ENCODE data around the gene LAMTOR1. TPM values are rescaled to one million over a fixed set of nuclear protein-coding genes. Genes with fewer than 3 reads are reported as not detected.
"Not testable (repeated sequence)": the region's sequence is repeated elsewhere in the genome, so short reads cannot be mapped to it uniquely, and the experiment has no call there.

Gene LAMTOR1
- 78.6 TPM for polyA plus RNA-seq (ENCODE audit: insufficient read length)

GRCh38 chr11:72102946-72103753 is at the start of gene LAMTOR1:
Gene LAMTOR1, minus strand, starts transcription at chr11:72103297. Its CDS starts 73 bp downstream, at chr11:72103224.
- peak; percentile 98 for DNase-seq (ENCODE audit: low read depth)

GRCh38 chr11:72150882-72151281 is 47.8 kb upstream of the LAMTOR1 start:
- DNase-seq (ENCODE audit: low read depth): no peak

DNA sequence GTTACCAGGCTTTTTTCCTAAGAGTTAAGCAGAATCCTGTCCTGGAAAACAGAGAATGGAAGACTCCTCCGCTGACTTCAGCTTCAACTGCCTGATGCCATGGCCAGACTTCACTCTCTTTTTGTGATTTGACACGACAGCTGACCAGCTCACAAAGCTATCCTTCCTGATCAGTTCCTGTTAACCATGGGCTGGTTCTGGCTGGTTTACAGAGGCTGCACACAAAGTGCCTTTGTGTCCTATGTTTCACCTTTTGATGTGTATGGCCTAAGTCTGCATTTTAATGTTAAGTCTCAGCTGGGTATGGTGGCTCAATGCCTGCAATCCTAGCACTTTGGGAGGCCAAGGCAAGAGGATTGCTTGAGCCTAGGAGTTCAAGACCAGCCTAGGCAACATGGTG is 43.5 kb upstream of the LAMTOR1 start:
- no peak for DNase-seq (ENCODE audit: low read depth)

DNA sequence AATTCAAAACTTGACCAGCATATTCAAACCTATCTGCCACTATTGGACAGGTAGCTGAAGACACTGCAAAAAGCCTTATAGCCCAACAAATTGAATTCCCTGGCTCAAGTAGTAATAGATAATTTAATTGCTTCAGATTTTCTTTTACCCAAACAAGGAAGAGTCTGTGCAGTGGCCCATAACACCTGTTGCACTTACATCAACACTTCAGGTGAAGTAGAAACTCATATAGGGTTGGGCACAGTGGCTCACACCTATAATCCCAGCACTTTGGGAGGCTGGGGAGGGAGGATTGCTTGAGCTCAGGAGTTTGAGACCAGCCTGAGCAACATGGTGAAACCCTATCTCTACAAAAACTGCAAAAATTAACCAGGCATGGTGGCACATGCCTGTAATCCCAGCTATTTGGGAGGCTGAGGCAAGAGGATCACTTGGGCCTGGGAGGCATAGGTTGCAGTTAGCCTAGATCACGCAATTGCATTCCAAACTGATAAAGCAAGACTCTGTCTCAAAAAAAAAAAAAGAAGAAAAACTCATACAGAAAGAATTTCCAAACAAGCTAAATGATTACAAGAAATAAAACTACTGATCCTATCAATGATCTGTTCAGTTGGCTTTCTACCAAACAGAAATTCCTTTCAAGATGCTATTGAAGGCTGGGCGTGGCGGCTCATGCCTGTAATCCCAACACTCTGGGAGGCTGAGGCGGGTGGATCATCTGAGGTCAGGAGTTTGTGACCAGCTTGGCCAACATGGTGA is 41.9 kb upstream of the LAMTOR1 start:
- no peak for DNase-seq (ENCODE audit: low read depth)

GRCh38 chr11:72142543-72142942 is 39.4 kb upstream of the LAMTOR1 start:
- DNase-seq (ENCODE audit: low read depth): not testable (repeated sequence)

- not testable (repeated sequence) for DNase-seq (ENCODE audit: low read depth)
These were observed 39.0 kb upstream of the LAMTOR1 start for GRCh38 chr11:72142086-72142485.

DNA sequence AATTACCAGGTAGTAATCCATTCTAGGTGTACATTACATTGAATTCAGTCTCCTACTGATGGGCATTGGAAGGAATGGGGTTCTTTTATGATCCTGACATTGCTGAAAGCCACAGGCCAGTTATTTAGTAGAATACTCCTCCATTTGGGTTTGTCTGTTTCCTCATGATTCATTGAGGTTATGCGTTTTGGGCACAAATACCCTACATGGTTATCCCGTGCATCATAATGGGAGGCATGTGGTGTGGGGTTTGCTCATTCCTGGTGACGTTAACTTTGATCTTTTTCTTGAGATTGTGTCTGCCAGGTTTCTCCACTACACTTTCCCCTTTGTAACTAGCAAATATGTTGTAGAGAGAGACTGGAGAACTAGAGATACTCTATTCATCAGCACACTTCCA is 38.0 kb upstream of the LAMTOR1 start:
- no peak for DNase-seq (ENCODE audit: low read depth)

DNA sequence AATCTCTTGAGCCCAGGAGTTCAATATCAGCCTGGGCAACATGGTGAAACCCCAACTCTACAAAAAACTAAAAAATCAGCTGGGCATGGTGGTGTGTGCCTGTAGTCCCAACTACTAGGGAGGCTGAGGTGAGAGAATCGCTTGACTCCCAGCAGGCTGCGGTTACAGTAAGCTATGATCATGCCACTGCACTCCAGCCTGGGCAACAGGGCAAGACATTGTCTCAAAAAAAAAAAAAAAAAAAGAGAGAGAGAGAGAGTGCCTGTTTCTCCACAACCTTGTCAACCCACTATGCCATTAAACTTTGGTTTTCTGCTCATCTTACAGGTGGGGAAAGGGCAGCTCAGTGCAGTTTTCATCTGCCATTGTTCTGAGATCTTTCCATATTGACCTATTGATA is 37.6 kb upstream of the LAMTOR1 start:
- DNase-seq (ENCODE audit: low read depth): no peak

- DNase-seq (ENCODE audit: low read depth): no peak
These were observed 36.4 kb upstream of the LAMTOR1 start for GRCh38 chr11:72139500-72139899.

DNA sequence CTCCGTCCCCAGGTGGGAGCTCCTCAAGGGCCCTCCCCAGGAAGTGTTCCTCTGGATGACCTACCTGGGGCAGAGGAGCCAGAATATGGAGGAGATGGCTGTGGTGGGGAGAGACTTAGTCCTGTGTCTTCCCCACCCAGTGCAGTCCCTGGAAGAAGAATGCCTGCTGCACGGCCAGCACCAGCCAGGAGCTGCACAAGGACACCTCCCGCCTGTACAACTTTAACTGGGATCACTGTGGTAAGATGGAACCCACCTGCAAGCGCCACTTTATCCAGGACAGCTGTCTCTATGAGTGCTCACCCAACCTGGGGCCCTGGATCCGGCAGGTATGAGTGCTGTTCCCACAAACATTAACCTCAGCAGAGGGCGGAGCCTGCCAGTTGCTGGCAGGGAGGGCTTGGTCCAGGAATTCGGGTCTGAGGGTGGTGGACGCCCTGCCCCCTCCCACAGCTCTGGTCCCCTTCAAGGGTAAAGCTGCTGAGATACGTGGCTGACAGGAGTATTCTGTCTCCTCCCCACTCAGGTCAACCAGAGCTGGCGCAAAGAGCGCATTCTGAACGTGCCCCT is 35.8 kb upstream of the LAMTOR1 start:
- no peak for DNase-seq (ENCODE audit: low read depth)

- no peak for DNase-seq (ENCODE audit: low read depth)
These were observed 33.7 kb upstream of the LAMTOR1 start for GRCh38 chr11:72136684-72137262.

DNA sequence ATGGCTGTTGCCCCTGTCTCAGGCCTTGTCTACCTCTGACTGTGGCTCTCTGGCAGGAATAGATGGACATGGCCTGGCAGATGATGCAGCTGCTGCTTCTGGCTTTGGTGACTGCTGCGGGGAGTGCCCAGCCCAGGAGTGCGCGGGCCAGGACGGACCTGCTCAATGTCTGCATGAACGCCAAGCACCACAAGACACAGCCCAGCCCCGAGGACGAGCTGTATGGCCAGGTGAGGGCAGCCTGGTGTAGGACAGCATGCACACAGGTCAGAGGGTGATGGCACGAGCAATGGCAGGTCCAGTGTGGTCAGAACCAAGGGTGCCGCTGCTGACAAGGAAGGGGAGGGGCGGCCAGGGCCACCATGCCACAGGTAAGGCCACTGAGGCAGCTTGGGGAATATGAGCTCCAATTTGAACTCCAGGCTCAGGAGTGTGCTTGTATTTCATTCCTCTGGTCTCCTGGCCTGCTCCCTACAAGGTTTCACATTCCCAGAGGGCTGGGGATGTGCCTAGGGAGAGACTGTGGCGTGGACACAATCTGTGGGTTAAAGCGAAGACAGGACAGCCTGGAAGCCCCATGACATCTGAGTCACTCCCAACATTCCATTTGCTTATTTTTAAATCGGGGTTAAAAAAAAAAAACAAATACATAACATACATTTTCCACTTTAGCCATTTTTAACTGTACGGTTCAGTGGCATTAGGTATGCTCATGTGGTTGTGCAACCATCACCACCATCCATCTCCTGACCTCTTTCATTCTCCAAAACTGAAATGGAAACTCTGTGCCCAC is 33.0 kb upstream of the LAMTOR1 start:
- no peak for DNase-seq (ENCODE audit: low read depth)

GRCh38 chr11:72135473-72135872 is 32.4 kb upstream of the LAMTOR1 start, which contains the start of gene FOLR3:
Gene FOLR3, plus strand, starts transcription at chr11:72135725. Its CDS starts 228 bp downstream, at chr11:72135953.
- DNase-seq (ENCODE audit: low read depth): not testable (repeated sequence)

DNA sequence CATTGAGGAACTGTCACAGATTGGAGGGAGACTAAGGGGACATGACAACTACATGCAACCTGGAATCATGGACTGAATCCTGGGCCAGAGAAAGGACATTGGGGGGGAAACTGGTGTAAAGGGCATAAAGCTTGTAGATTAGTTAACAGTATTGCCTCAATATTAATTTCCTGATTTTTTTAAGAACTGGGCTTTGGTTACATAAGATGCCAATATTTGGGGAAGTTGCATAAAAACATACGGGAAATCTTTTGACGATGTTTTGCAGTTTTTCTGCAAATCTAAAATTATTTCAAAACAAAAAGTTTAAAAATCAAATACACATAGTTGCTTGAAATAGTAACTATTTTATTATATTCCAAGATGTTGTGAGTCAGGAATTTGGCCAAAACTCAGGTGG is 29.5 kb upstream of the LAMTOR1 start:
- DNase-seq (ENCODE audit: low read depth): no peak

DNA sequence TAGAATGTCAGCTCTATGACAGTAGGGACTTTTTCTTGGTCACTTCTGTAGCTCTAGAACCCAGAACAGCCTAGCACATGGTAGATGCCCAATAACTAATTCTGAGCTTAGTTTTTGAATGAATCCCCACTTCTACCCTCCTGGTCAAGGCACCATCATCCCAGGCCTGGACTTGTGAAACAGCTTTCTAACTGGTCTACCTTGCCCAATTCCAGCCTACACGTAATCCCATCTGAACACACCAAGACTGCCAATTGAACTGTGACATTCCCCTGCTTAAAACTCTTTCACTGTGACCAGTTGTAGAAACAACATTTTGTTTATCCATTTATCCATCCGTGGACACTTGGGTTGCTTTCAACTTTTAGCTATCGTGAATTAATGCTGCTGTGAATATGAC is 26.3 kb upstream of the LAMTOR1 start:
- no peak for DNase-seq (ENCODE audit: low read depth)

DNA sequence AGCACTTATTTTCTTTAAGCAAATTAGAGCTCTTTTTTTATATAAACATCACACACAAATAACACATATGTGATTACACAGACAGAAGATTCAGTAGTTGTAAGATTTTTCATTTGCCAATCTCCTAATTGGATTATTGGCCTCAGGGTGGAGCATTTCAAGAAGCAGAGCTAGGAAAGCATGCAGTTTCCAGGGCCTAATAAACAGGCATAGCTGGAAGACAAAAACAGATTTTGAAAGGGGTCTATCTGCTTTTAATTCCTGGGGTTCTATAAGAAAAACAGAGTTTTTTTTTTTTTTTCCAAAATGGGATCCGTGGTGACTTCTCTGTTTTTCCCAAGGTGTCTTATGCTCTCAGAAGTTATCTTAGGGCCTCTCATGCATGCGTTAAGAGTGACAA is 24.8 kb upstream of the LAMTOR1 start:
- no peak for DNase-seq (ENCODE audit: low read depth)

DNA sequence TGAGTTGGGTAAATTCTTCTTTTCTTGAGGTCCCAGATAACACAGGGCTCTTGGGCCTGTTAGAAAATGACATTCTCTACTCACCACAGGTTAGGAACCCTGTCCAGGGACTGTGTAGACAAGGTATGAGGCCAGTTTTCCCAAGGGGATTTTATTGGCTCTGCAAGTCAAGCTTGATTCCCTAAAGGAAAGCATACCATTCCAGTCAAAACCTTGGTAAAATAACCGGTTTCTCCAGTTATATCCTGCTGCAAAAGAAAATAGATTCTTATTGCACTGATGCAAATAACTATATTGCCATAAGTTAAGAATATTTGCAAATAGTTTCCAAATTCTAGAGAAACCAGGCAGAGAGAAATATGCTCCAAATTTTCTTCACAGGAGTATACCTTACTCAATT is 22.9 kb upstream of the LAMTOR1 start:
- DNase-seq (ENCODE audit: low read depth): no peak

GRCh38 chr11:72124046-72124445 is 20.9 kb upstream of the LAMTOR1 start:
- no peak for DNase-seq (ENCODE audit: low read depth)

DNA sequence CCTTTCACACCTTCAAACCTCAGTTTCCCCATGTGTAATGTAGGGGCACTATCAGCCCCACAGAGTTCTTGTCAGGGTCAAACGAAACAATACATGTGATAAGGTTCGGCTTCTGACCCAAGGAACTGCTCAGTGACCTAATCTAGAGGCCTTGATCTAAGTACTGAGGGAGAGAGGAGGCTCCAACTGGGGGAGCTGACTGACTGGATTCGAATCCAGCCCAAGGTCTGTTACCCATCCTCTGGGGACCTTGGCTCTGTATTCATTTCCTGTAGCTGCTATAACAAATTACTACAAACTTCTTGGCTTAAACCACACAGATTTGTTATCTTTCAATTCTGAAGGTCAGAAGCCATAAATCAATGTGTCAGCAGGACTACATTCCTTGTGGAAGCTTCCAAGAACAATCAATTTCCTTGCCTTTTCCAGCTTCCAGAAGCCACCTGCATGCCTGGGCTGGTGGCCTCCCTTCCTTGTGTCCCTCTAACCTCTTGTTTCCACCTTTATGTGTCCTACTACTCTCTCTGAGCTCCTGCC is 20.1 kb upstream of the LAMTOR1 start:
- no peak for DNase-seq (ENCODE audit: low read depth)

DNA sequence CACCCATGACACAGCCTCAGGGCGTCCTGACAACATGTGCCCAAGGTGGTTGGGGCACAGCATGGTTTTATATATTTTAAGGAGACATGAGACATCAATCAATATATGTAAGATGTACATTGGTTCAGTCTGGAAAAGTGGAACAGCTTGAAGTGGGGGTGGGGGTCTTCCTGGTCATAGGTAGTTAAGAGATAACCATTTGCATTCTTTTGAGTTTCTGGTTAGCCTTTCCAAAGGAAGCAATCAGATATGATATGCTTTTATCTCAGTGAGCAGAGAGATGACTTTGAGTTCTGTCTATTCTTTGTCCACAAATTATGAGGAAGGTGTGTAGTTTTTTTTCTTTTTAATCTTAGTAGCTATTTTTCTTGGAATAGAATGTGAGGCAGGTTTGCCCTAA is 19.5 kb upstream of the LAMTOR1 start:
- no peak for DNase-seq (ENCODE audit: low read depth)

GRCh38 chr11:72120930-72121329 is 17.8 kb upstream of the LAMTOR1 start:
- no peak for DNase-seq (ENCODE audit: low read depth)

All from forelimb muscle (tissue), 1 donor.